ENCODE results near the gene MRPL9. TPM values are rescaled to one million over a fixed set of nuclear protein-coding genes. Genes with fewer than 3 reads are reported as not detected.

Gene MRPL9
- total RNA-seq, 1 donor from 2014 or later: 44.4 TPM

- intact Hi-C loops (cut with DNase I): no loop called here
- ATAC-seq: no peak
- DNase-seq (ENCODE audit: low spot score): no peak
These were observed 46.3 kb downstream of the MRPL9 start, which contains the start of gene CELF3 for GRCh38 chr1:151716771-151717631. CELF3 (minus strand) TSS chr1:151716803; CDS start chr1:151716020, 783 bp downstream.

DNA sequence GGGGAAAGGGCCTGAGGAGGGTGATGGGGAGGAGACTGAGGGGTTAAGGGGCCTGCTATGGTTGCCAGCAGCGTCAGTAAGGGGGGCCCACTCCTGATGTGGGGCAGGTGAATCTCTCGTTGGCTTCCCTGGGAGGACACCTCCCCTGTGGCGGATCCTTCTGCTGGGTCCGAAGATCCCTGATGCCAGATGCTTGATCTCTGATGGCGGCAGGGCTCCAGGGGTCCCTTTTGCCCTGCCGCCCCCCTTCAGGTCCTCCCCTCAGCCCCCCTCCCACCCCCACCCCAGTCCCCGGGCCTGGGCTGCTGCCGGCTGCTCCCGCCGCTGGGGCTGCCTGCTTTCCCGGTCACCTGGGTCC lies 46.9 kb downstream of the MRPL9 start:
- no peak for DNase-seq (ENCODE audit: low spot score)
- no peak for ATAC-seq
- intact Hi-C loops (cut with DNase I): no loop called here

DNA sequence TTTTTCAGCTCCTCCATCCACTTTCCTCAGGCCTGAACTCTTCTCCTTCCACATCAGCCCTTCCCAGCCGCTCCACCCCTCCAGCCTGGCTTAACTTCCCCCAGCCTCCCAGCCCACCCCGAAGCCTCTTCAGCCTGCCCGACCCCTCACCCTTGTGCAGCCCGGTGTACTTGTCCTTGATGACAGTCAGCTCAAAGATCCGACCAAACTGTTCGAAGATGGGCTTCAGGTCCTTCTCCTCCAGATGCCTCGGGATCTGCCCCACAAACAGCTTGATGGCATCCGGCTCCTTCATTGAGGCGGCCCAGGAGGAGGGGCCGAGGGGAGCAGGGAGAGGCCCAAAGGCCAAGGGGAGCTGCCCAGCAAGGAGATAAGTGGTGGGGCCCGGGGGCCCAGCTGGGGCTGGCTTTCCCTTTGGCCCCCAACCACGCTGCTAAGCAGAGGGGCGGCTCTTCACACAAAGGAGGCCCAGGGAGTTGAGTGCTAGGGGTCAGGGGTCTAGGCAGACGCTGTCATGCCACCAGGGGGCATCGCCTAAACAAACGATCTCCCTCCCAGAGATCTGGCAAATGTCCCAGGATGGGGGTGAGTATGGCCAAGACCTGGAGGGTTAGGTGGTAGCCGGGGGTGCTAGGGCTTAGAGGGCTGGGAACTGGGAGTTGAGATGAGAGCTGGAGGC lies 47.4 kb downstream of the MRPL9 start:
- ATAC-seq (no peak), DNase-seq (ENCODE audit: low spot score) (no peak)
- intact Hi-C loops (cut with DNase I): no loop called here

DNA sequence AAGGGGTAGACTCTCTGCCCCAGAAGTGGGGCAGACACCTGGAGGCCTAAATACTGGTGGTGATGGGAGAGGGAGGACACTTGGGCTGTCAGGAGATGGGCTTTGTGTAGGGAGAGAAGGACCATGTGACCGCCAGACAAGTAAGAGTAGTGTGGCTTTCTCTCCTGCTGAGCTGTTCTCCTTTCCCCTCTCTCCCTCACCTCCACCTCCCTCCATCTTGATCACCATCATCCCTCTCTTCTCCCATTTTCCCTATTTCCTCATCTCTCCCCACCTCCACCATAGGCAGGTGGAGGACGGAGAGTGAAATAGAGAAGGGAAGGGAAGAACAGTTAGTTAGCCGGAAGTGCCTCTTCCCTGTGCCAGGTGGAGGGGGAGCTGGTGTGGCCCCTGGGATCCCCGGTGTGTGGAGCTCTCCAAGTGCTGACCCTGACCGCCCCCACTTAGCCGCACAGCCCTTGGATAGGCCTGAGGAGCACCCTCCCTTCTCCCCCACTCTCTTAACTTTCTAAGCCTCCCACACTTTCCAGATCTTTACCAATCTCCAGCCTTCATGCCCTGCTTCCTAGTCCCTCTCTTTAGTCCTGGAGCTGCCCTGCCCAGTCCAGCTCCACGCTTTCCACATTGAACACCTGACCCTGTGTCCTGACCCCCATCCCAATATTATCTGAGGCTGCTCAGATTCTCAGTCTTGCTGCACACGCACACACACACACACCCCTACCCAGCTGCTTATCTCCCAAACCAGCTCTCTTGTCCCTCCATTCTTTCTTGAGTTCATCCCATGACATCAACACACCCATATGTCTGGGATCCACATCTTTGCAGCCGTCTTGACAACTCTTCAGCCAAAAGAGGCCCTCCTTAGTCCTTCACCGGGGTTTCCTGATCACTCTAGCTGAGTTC lies 48.2 kb downstream of the MRPL9 start:
- ATAC-seq (no peak), DNase-seq (ENCODE audit: low spot score) (no peak)
- intact Hi-C loops (cut with DNase I): no loop called here

- ATAC-seq: no peak
- intact Hi-C loops (cut with DNase I): no loop called here
- DNase-seq (ENCODE audit: low spot score): no peak
These were observed 49.4 kb downstream of the MRPL9 start for GRCh38 chr1:151713874-151714273.

- intact Hi-C loops (cut with DNase I): no loop called here
- no peak for ATAC-seq
These were observed 50.3 kb downstream of the MRPL9 start for GRCh38 chr1:151713044-151713443.

DNA sequence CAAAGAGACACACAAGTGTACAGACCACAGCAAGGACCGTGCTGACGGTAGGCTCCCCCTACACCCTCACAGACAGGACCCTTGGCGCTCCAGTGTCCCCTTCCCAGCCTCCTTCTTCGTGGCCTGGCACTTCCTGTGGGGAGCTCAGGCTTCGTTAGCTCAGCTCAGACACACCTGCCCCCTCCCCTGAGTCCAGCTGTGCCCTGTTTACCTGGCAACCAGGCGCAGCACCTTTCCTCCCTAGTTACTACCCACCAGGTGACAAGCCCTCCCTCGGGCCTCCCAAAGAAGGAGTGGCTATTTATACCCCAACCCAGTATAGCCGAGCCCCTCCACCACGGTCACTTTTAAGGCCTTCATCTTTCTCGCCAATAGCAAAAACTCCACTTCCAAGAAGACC lies 51.3 kb downstream of the MRPL9 start:
- intact Hi-C loops (cut with DNase I): no loop called here
- no peak for DNase-seq (ENCODE audit: low spot score)
- no peak for ATAC-seq

More at GRCh38 chr1:151713044-151713443, 50.3 kb downstream of the MRPL9 start:
- no peak for DNase-seq (ENCODE audit: low spot score)

GRCh38 chr1:151711044-151711800 lies 52.1 kb downstream of the MRPL9 start:
- DNase-seq (ENCODE audit: low spot score): no peak
- intact Hi-C loops (cut with DNase I): no loop called here
- no peak for ATAC-seq

GRCh38 chr1:151710187-151710840 lies 53.0 kb downstream of the MRPL9 start:
- intact Hi-C loops (cut with DNase I): no loop called here
- no peak for ATAC-seq

More at GRCh38 chr1:151710187-151710840, 53.0 kb downstream of the MRPL9 start:
- DNase-seq (ENCODE audit: low spot score): no peak

Other genes starting within 250 kb of the MRPL9 start
- 3.2 TPM for gene TUFT1, start 223.2 kb downstream of the MRPL9 start, total RNA-seq
- 60.4 TPM for gene SNX27, start 151.4 kb downstream of the MRPL9 start, total RNA-seq
- gene CELF3, start 46.7 kb downstream of the MRPL9 start, total RNA-seq: 0.36 TPM
- 1.1 TPM for gene RIIAD1, start 42.0 kb downstream of the MRPL9 start, total RNA-seq
- 13.2 TPM for gene TDRKH, start 27.0 kb upstream of the MRPL9 start, total RNA-seq
- gene LINGO4, start 41.9 kb upstream of the MRPL9 start, total RNA-seq: not detected
- 0.45 TPM for gene RORC, start 68.3 kb upstream of the MRPL9 start, total RNA-seq
- gene C2CD4D, start 76.3 kb upstream of the MRPL9 start, total RNA-seq: 0.45 TPM
- gene THEM5, start 90.2 kb upstream of the MRPL9 start, total RNA-seq: not detected
- gene THEM4, start 146.0 kb upstream of the MRPL9 start, total RNA-seq: 14.9 TPM
- 550 TPM for gene S100A10, start 230.4 kb upstream of the MRPL9 start, total RNA-seq

All from sciatic nerve (tissue), 2 donors.